Smooth muscle cell of the brain vasculature (primary cell): ENCODE measurements around the gene DLX4.

ENCODE experiments used
- DNase-seq: peaks from one replicate; pipeline ENCODE4 v3.0.0-alpha.2; 2012; ENCODE audit warnings: low read depth, low spot score

Gene DLX4

DNA sequence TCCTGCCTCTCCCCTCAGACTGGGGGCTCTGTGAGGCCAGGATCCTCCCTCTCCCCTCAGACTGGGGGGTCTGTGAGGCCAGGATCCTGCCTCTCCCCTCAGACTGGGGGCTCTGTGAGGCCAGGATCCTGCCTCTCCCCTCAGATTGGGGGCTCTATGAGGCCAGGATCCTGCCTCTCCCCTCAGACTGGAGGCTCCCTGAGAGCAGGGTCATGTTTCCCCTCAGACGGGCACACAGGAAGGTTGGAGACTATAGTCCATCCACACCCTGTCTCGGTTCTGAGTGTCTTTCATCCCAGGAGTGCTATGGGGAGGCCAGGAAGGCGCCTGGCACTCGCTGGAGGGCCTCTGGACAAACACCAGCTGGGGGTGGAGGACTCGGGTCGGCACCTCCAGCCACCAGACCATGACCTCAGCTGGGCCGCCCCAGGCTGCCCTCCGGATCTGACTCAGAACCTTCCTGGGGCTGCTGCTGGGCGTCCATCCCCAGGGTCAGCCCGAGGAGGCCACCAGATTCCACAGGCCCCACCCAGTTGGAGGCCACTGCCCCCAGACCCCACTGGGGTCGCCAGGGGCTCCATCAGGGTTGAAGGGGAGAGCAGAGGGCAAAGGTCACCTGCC, 21.9 kb upstream of the DLX4 start:
- DNase-seq: no peak

DNA sequence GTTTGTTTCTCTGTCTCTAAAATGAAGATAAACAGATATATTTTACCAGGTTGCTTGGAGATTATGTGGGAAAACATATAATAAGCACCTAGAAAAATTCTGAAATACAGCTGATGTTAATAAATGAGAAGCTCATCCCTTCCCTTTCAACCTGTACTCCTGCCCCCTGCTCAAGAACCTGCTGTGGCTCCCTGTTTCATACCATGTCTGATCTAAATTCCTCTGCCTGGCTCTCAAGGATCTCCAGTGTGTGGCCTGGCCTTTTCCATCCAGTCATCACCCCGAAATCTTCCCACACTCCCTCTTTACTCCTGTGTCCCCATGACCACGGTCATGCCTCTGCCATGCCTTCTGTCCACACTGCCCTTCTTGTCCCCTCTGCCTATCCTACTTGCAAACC, 19.4 kb upstream of the DLX4 start:
- DNase-seq: no peak

DNA sequence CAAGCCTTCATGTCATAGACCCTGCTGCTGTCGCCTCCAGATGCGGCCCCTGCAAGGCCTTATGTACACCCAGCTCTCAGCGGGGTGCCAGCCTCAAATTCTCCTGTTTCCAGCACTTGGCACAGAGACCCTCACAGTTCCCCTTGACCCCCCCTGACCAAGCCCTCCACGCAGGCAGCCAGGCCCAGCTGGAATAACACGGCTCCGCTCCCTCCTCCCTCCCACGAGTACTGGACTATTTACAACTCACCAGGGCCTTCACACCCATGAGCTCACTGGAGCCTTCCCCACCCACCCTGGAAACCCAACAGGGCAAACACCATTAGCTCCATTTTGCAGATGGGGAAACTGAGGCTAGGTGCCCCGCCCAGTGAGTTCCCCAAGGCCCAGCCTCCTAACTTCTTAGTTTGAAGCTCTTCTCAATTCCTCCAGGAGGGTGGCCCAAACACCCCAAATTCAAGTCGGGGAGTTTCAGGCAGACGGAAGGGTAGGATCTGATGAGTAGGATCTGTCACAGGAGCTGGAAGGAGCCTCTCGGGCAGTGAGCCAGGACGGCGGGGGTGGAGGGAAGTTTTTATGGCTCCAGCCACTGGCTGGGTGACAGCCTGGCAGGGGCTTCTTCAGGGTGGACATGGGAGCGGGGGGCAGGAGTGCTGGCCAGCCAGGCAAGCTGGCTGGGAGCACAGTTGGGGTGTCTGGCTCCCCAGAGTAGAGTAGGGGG, 17.5 kb upstream of the DLX4 start:
- DNase-seq: peak; percentile 17

DNA sequence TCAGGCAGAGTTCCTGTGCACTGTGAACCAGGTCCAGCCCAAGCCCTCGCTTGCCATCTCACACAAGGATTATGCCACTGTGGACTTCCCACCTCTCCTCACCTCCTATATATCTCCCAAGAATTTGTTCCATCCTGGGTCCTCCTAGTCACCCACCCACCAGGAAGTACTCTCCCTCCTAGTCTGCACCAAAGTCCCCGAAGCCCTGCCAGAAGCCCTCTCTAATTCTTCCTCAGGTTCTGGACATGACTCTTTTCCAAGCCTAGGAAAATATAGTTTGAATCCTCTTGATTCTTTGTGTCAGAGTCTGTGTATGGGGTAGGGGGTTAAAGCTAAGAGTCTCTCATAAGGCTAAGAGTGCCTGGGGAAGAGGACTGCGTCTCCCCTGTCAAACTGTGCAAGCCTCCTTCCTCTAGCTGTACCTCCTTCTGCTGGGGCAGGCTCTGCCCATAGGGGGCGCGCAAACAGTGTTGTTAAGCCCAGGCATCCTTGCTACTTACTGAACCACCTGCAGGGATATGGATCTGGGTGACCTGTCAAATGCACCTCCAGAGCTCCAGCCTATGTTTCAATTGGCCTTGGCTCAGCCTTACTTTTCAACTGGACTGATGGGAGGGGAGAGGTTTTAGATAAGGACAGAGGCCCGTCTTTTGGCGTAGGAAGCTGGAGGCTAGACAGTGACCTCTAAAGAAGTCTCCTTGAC, 16.6 kb upstream of the DLX4 start:
- peak; percentile 33 for DNase-seq

DNA sequence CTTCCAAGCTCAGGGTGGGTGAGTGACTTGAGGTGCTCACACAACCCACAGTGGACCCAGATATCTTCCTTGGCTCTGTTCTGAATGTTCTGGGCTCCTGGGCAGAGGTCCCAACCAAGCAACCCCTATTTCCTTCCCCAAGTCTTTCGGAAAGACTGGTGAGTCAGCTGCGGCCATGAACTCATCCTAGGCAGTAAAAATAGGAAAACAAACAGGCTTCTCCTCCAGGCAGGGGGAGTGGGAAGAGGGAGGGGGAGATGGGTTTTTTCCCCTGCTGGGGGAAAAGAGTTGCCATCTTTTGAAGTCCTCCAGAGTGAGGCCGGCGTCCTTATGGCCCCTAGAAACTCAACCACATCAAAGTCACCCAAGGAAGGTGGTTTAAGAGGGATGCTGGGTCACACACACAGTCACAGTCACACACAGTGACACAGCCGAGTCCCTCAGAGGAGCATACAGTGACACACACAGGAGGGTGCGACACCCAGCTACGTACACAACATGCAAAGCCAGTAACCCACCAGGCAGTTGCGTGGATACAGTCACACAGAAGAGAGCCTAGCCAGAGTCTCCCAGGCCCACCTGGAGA, 16.0 kb upstream of the DLX4 start:
- peak; percentile 13 for DNase-seq

DNA sequence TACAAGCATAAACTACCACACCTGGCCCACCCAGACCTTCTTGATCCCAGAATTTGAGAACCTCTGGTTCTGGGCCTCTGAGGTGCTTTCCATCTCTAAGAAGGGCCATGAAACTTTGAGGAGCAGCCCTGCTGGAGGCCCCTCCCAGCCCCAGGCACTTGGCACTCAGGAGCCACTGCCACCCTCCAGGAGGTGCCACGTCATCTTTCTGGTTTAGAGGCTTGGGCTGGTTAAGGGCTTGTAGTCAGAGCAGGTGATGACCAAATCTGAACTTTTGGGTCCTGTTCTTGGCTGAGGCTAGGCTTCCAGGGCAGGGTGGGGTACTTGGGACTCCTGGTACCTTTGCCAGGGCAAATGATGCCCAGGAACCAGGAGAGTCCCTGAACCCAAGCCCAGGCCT, 13.8 kb upstream of the DLX4 start:
- DNase-seq: no peak

DNA sequence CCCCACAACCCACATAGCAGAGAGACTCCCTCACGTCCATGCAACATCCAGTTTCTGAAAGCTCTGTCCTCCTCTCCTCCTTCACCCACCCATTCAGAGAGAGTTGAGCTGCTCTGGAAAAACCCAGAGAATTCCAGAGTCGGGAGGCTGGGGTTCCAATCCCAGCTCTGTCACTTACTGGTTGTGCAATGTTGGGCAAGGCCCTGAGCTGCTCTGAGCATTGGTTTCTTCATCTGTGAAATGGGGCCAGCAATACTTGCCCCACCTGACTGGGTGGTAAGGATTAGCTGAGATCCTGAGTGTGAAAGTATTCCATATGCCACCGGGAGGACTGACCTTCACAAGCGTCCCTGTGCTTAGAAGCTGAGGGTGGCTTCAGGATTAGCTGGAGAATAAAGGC, 12.2 kb upstream of the DLX4 start:
- no peak for DNase-seq

DNA sequence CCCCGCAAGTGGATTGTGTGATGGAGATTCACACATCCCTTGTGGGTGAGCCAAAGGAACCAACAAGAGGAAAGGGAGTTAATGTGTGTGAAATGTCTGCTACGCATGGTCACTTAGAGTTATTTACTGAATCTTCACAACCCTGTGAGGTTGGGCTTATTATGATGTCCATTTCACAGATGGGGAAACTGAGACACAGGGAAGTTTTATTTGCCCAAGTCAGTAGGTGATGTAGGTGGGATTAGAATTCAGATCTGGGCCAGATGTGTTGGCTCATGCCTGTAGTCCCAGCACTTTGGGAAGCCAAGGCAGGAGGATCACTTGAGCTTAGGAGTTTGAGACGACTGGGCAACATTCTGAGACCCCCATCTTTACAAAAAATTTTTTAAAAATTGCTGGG, 11.6 kb upstream of the DLX4 start:
- DNase-seq: no peak

DNA sequence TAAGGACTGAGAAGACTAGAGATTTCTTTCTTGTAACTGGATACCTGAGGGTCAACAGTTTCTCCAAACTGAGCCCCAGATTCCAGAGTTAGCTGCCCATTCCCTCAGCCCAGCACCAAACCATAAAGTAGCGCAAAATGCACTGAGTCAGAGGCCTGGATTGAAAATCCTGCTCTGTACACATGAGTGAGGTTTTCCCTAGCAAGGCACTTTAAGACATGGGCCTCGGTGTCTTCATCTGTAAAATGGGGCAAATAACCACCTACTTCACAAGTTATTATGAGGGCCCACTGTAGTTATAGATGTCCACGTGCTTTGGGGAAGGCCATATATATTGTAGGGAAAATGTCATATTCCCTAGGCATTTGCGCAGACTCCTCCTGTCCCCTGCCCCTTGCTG, 10.3 kb upstream of the DLX4 start:
- DNase-seq: no peak

DNA sequence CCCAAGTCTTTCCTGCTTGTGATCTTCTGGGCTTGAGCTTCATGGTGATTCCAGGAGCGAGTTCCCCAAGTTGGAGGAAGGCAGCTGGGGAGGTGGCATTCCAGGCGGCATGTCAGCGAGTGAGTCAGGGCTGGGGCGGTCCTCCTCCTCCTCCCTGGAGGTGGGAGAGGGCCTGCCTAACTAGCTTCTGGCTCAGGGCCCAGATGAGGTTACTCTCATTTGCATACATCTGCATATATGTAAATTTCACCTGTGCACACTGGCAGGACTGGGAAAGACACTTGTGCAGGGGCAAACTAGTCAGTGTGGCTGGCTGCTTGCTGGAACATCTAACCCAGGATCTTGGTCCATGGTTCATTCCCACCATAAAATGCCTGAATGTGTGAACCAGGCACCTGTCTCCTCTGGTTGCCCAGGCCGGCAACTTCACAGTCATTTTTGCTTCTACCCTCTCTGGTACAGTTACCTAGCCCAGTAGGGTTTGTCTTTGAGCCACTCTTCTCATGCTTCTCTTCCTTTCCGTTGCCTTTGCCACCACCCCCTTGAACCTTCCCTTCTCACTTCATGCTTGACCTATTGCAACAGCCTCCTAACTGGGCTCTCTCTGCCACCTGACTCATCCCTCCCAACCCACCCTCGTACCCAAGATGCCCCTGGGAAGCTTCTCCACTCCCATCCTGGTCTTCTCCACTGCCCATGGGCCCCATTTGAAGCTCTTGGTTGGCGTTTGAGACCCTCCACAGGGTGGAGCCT, 9.6 kb upstream of the DLX4 start:
- no peak for DNase-seq

DNA sequence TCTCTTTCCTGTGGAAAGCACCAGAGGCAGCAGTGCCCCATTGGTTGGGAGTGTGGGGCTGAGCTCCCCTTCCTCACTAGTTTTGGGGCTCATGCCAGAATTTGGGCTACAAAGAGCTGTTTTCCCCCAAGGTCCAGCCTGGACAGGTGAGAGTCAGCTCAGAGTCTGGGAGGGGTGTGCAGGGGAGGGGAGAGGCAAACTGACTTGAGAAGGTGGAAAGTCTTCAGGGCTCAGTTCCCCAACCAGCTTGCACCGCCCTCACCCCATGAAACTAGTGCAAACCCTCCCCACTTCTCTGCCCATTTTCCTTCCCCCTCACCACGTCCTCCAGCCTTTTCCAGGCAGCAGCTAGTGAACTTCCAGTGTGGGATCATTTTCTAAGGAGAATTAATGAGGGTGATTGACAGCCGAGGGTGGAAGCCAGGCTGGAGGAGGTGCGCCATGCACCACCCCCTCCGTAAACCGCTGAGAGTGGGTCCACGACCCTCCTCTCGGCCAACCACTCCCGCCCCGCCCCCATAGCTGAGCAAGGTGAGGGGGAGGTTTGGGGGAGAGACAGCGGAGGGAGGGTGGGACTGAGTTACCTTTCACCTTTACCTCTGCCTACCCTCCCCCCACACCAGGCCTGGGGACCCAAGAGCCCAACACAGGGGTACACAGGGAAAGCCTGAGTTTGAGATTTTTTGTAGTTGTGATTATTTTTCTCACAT, 6.2 kb upstream of the DLX4 start:
- no peak for DNase-seq

DNA sequence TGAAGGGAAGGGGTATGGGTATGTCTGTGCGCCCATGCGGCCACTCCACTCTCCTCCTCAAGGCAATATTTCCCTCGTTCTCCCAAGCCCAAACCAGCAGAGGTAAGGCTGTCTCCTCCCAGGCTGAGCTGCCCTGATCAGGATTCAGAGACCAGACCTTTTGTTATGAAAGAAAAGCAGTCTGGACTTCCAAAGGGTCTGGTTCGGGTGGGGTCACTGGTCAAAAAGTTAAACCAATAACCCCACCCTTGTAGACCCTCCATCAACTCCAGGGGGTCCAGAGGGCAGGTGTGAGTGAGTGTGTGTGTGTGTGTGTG, 5.7 kb upstream of the DLX4 start:
- DNase-seq: no peak

DNA sequence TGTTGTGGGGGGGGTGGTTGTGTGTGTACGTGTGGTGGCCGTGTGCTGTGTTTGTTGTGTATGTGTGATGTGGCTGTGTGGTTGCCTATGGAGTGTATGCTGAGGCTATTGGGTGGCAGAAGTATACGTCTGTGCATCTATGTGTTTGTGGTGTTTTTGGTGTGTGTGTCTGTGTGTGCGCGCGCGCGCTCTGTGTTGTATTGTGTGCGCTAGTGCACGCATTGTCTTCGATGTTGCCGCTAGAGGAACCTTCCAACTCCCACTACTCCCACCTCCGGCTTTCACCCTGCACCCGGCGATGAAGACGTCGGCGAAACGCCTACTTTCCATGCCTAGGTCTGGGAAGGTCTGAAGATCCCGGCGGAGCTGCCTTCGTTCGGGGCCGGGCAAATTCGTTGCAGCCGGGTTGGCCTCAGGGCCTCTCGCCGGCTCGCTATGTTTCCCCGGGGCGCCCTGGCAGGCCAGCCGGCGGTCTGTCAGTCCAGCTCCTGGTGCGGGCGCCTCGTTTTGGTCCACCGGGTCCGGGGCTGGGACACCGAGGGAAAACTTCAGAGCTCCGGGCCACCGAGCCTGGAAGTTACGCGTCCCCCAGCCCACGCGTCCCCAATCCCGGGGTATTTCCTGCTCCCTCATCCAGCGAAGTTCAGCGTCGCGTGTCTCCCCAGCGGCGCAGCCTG, 5.2 kb upstream of the DLX4 start:
- DNase-seq: no peak

DNA sequence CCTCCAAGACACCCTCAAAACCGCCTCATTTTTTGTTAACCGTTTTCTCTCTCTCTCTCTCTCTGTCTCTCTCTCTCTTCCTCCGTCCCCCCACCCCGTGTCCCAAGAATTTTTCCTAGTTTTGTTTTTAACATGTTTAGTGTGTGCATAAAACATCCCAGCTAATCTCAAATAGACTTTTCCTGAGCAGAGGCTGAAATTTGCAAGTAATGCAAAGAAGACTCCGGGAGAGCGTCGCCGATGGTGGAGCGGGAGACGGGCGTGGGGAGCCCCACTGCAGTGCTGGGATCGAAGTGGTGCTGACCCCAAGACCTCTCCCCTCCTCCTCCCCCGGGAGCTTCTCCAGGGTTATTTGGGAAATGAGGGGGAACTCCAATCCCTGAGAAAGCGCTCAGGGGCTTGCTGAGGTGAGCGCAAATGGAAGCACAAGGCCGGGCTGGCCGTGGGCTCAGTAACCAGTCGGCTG, 4.7 kb upstream of the DLX4 start:
- no peak for DNase-seq

DNA sequence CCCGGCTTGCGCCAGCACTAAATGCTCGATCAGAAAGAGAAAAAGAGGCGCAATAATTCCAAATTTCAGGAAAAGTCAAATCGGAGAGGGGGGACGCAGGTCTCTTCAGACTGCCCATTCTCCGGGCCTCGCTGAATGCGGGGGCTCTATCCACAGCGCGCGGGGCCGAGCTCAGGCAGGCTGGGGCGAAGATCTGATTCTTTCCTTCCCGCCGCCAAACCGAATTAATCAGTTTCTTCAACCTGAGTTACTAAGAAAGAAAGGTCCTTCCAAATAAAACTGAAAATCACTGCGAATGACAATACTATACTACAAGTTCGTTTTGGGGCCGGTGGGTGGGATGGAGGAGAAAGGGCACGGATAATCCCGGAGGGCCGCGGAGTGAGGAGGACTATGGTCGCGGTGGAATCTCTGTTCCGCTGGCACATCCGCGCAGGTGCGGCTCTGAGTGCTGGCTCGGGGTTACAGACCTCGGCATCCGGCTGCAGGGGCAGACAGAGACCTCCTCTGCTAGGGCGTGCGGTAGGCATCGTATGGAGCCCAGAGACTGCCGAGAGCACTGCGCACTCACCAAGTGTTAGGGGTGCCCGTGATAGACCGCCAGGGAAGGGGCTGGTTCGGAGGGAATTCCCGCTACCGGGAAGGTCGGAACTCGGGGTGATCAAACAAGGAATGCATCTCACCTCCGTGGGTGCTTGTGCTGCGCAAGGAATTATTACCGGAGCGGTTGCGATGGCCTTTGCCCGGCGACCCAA, 4.0 kb upstream of the DLX4 start:
- DNase-seq: no peak

DNA sequence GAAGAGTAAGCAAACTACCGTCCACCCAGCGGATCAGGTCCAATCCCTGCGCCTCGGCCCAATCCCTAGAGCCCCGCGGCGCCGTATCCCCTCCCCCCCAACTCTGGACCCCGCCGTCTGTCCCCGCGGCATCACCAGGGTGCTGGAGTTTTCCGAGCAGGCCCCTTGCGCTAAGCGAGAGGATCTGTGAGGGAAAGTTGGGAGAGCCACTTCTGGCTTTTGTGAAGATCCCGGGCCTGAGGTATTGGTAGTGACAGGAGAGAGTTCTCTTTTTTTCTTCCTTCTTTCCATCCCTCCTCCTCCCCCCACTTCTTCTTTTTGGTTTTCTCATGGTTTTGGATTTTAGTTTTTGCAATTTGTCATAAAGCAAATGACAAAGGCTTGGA, 3.5 kb upstream of the DLX4 start:
- DNase-seq: no peak

DNA sequence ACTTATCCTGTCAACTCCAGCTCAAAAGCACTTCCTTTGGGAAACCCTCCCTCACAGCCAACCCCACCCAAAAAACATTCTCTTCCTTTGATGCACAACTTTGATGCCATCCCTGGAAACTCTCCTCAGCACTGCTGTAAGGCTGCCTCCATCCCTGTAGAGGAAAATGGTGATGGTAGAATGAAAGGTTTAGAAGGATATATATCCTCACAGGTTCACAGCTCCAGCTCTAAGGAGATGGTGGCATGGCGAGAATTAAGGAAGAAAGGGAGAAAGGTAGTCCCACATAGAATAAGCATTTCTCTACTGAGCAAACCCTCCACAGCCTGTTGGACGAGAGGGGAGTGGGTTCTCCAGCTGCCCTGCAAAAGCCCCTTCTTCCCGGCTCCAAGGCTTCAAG, 2.2 kb upstream of the DLX4 start:
- no peak for DNase-seq

DNA sequence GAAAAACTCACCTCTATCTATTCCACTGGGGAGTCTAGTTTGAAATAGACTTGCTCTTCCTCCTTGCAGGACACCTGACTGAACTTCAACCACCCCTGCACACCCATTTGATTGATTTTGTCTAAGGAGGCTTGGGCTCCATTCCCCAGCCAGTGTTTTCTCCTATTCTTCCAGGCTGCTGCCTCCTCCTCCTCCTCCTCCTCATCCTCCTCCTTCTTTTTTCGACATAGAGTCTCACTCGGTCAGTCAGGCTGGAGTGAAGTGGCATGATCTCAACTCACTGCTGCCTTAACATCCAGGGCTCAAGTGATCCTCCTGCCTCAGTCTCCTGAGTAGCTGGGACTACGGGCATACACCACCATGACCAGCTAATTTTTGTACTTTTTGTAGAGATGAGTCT, 1.8 kb upstream of the DLX4 start:
- no peak for DNase-seq

DNA sequence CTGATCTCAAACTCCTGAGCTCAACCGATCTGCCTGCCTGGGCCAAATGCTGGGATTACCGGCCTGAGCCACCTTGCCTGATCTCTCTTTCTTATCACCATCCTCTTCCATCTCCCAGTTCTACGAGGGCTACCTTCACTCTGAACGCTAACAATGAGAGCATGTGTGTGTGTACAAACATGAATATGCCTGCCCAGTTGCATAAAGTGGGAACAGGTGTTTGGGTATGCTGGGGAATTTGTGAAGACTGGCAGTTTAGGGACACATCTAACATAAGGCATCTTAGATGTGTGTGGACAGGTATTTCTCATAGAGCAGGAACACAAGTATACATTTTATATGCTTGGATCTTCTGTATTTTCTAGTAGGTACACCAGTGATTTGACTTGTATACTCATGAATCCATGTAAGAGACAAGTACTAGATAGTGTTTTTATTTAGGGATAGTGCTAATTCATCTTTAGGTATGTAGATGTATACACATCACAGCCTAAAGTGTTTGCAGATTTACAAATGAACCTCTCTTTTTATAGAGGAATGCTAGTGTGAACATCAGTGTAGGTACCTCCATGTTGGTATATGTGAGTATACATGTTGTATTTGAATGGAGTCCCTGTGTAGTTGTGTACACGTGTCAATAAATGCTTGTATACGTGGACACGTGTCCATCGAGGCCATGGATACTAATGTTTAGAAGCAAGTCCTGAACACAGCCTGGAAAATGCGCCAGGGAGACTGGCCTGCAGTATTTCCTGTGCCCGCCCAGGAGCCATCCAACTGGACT, 1.2 kb upstream of the DLX4 start:
- no peak for DNase-seq
